ENCODE data around the gene HEBP2. TPM values are rescaled to one million over a fixed set of nuclear protein-coding genes. Genes with fewer than 3 reads are reported as not detected.

HEBP2 gene
- total RNA-seq, 2 experiments from 2014 or later: 14.0 to 36.2 TPM

DNA sequence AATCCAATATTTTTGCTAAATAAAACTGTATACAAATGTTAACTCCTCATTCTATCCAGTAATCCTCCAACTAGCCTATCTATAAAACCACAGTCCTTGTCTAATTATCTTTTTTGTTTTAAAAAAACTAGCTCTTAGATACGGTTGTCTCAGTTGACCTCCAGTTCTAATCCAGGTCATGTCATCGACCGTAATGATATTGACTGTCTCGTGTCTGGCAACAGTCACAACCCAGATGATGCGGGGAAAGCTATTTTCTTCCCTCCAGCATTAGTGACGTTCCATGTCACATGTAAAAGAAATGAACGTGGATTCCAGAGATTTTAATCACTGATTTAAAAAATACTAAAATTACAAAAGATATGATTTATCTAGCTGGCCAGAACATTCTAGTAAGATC, 35.5 kb downstream of the HEBP2 start:
- Histone ChIP-seq H2AFZ (ENCODE audit: low read length) (no peak overlapping the region), H3K9me2 (ENCODE audit: insufficient read depth, low read length) (no peaks in the 10 kb centered on the region), H4K20me1 (ENCODE audit: insufficient read depth, low read length) (no peaks in the 10 kb centered on the region), H3K4me1 (ENCODE audit: insufficient read depth, low read length, poor library complexity, severe bottlenecking) (no peaks in the 10 kb centered on the region), H3K36me3 (ENCODE audit: insufficient read depth, low read length) (no peaks in the 10 kb centered on the region), H3K27ac (ENCODE audit: low read depth, low read length, poor library complexity, severe bottlenecking) (no peak overlapping the region), H3K4me2 (ENCODE audit: low read length) (no peak overlapping the region), H3K79me2 (ENCODE audit: insufficient read depth, low read depth, low read length) (no peaks in the 10 kb centered on the region), H3K9me3 (ENCODE audit: low read length) (no peaks in the 10 kb centered on the region), H3K4me3 (ENCODE audit: low read depth, low read length, poor library complexity, severe bottlenecking) (no peak overlapping the region)
- no TSS peak for BruUV-seq (replicated peaks)
- CTCF ChIA-PET (ENCODE audit: unreplicated experiment): no interaction called here
- no peak for DNase-seq (ENCODE audit: low spot score)
- TF ChIP-seq, protein P1, sequence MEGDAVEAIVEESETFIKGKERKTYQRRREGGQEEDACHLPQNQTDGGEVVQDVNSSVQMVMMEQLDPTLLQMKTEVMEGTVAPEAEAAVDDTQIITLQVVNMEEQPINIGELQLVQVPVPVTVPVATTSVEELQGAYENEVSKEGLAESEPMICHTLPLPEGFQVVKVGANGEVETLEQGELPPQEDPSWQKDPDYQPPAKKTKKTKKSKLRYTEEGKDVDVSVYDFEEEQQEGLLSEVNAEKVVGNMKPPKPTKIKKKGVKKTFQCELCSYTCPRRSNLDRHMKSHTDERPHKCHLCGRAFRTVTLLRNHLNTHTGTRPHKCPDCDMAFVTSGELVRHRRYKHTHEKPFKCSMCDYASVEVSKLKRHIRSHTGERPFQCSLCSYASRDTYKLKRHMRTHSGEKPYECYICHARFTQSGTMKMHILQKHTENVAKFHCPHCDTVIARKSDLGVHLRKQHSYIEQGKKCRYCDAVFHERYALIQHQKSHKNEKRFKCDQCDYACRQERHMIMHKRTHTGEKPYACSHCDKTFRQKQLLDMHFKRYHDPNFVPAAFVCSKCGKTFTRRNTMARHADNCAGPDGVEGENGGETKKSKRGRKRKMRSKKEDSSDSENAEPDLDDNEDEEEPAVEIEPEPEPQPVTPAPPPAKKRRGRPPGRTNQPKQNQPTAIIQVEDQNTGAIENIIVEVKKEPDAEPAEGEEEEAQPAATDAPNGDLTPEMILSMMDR (conservative IDR thresholded peaks at IDR 0.05; ENCODE audit: low read length): no peak
- no peak for TF ChIP-seq EZH2phosphoT487 (IDR thresholded peaks at IDR 0.05; ENCODE audit: borderline replicate concordance, low read depth, low read length)
- intact Hi-C loops (cut with micrococcal nuclease; ENCODE audit: unreplicated experiment): no loop called here
- POLR2A ChIA-PET: interaction anchor here (1.1 kb wide), 1 partner anchor 9 kb away, joined by 3 read pairs; no protein-coding TSS in a partner anchor

DNA sequence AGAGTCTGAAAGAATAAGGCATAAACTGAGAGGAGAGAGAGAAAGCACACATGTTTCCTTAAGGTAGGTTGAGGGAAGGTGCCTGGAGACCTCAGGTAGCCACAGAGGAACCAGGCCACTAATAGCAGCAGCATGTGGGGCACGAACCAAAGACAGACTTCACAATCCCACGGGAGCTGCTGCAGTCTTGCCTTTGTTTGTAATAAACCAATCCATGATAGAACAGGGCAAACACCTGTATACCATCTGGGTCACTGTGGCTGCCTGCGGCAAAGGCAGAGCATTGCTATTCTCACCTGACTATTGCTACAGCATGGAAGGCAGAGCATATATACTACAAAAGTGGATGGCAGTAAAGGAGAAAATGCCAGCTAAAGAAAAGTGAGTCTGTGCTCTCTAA, 36.3 kb downstream of the HEBP2 start:
- no peaks in the 10 kb centered on the region for H3K4me1 ChIP-seq (ENCODE audit: insufficient read depth, low read length, poor library complexity, severe bottlenecking)
- H3K9me2 ChIP-seq (ENCODE audit: insufficient read depth, low read length): no peaks in the 10 kb centered on the region
- H3K36me3 ChIP-seq (ENCODE audit: insufficient read depth, low read length): no peaks in the 10 kb centered on the region
- POLR2A ChIA-PET: interaction anchor here (0.6 to 1.0 kb wide), 3 partner anchors 19 to 94 kb away, joined by 3 to 4 read pairs (median 3); no protein-coding TSS in a partner anchor
- CTCF ChIA-PET (ENCODE audit: unreplicated experiment): no interaction called here
- no peak overlapping the region for H3K4me3 ChIP-seq (ENCODE audit: low read depth, low read length, poor library complexity, severe bottlenecking)
- no peak overlapping the region for H3K4me2 ChIP-seq (ENCODE audit: low read length)
- no peak overlapping the region for H3K27ac ChIP-seq (ENCODE audit: low read depth, low read length, poor library complexity, severe bottlenecking)
- intact Hi-C loops (cut with micrococcal nuclease; ENCODE audit: unreplicated experiment): no loop called here
- no TSS peak for BruUV-seq (replicated peaks)
- no peak for DNase-seq (ENCODE audit: low spot score)
- H3K79me2 ChIP-seq (ENCODE audit: insufficient read depth, low read depth, low read length): no peaks in the 10 kb centered on the region
- H3K9me3 ChIP-seq (ENCODE audit: low read length): no peaks in the 10 kb centered on the region
- no peak overlapping the region for H2AFZ ChIP-seq (ENCODE audit: low read length)
- no peaks in the 10 kb centered on the region for H4K20me1 ChIP-seq (ENCODE audit: insufficient read depth, low read length)
- TF ChIP-seq, protein P1 (conservative IDR thresholded peaks at IDR 0.05; ENCODE audit: low read length): no peak

DNA sequence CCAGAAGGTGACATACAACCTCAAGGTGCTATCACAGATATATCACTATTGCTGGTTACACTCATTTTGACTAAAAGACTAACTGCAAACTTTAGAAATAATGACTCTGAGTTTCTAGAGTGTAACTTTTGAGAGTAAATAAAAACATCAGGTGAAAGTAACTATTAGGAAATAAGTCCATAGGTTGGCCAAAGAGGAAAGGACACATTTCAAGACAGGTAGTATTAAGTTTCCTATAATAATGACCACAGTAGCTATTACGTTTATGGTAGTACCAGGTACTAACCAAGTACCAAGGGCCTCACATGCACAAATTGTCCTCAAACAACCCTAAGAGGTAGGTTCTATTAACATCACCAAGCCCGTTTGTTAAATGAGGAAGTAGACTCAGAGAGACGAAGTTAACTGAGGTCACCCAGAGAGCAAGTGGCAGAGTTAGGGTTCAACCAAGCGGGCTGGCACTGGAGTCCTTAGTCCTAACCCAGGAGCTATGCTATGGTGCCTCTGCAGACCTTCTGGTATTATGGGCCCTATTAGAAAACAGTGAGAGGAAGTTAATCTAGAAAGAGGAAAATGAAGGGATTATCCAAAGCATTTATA, 36.8 kb downstream of the HEBP2 start:
- ChIA-PET CTCF (ENCODE audit: unreplicated experiment) (no interaction called here), POLR2A (interaction anchor here (0.5 to 1.0 kb wide), 5 partner anchors 15 to 617 kb away, joined by 3 to 4 read pairs (median 3); no protein-coding TSS in a partner anchor)
- Histone ChIP-seq H3K4me2 (ENCODE audit: low read length) (no peak overlapping the region), H3K9me2 (ENCODE audit: insufficient read depth, low read length) (no peaks in the 10 kb centered on the region), H3K9me3 (ENCODE audit: low read length) (no peaks in the 10 kb centered on the region), H3K27ac (ENCODE audit: low read depth, low read length, poor library complexity, severe bottlenecking) (no peak overlapping the region), H3K79me2 (ENCODE audit: insufficient read depth, low read depth, low read length) (no peaks in the 10 kb centered on the region), H3K4me1 (ENCODE audit: insufficient read depth, low read length, poor library complexity, severe bottlenecking) (no peaks in the 10 kb centered on the region), H3K4me3 (ENCODE audit: low read depth, low read length, poor library complexity, severe bottlenecking) (no peak overlapping the region), H3K36me3 (ENCODE audit: insufficient read depth, low read length) (no peaks in the 10 kb centered on the region), H2AFZ (ENCODE audit: low read length) (no peak overlapping the region), H4K20me1 (ENCODE audit: insufficient read depth, low read length) (no peaks in the 10 kb centered on the region)
- DNase-seq (ENCODE audit: low spot score): no peak
- intact Hi-C loops (cut with micrococcal nuclease; ENCODE audit: unreplicated experiment): no loop called here
- TF ChIP-seq EZH2phosphoT487 (IDR thresholded peaks at IDR 0.05; ENCODE audit: borderline replicate concordance, low read depth, low read length): no peak
- TF ChIP-seq, protein P1 (conservative IDR thresholded peaks at IDR 0.05; ENCODE audit: low read length): no peak
- no TSS peak for BruUV-seq (replicated peaks)

Measured in OCI-LY7 (cell line).